HG03432 (cell line): ENCODE results near the gene TGFB1.
"Not testable (repeated sequence)": the region's sequence is repeated elsewhere in the genome, so short reads cannot be mapped to it uniquely, and the experiment has no call there.

Source experiments
- ATAC-seq: cut with Tn5 transposase; IDR thresholded peaks from one replicate; pipeline ENCODE4 v1.9.1; 2021; ENCODE audit warnings: mild to moderate bottlenecking, moderate library complexity; ENCODE audit not compliant: unreplicated experiment

Gene TGFB1

GRCh38 chr19:41353466-41354342, at the start of gene TGFB1:
Gene TGFB1, minus strand, starts transcription at chr19:41353922. Its CDS starts 878 bp downstream, at chr19:41353044.
- peak; percentile 48 for ATAC-seq

GRCh38 chr19:41402010-41402409, 48.3 kb upstream of the TGFB1 start:
- no peak for ATAC-seq

- ATAC-seq: no peak
Measured at GRCh38 chr19:41401483-41401882, 47.8 kb upstream of the TGFB1 start.

- ATAC-seq: no peak
Measured at GRCh38 chr19:41399525-41399924, 45.8 kb upstream of the TGFB1 start.

- ATAC-seq: no peak
Measured at GRCh38 chr19:41399091-41399490, 45.4 kb upstream of the TGFB1 start.

- no peak for ATAC-seq
Measured at GRCh38 chr19:41398598-41398997, 44.9 kb upstream of the TGFB1 start.

- ATAC-seq: no peak
Measured at GRCh38 chr19:41398050-41398418, 44.3 kb upstream of the TGFB1 start.

GRCh38 chr19:41397086-41398049, 43.6 kb upstream of the TGFB1 start, which contains the start of the genes BCKDHA and EXOSC5:
Gene BCKDHA, plus strand, starts transcription at chr19:41397818. Its CDS starts 10 bp downstream, at chr19:41397828.
Gene EXOSC5, minus strand, starts transcription at chr19:41397359. Its CDS starts 31 bp downstream, at chr19:41397328.
- ATAC-seq: peak; percentile 89

- no peak for ATAC-seq
Measured at GRCh38 chr19:41395355-41395754, 41.6 kb upstream of the TGFB1 start.

GRCh38 chr19:41392775-41393174, 39.1 kb upstream of the TGFB1 start:
- no peak for ATAC-seq

- no peak for ATAC-seq
Measured at GRCh38 chr19:41391618-41392017, 37.9 kb upstream of the TGFB1 start.

GRCh38 chr19:41386442-41386841, 32.7 kb upstream of the TGFB1 start:
- ATAC-seq: no peak

- no peak for ATAC-seq
Measured at GRCh38 chr19:41384351-41384750, 30.6 kb upstream of the TGFB1 start.

GRCh38 chr19:41381536-41381935, 27.8 kb upstream of the TGFB1 start:
- ATAC-seq: not testable (repeated sequence)

- ATAC-seq: peak; percentile 70
Measured at GRCh38 chr19:41377977-41378709, 24.4 kb upstream of the TGFB1 start.

- no peak for ATAC-seq
Measured at GRCh38 chr19:41376998-41377365, 23.3 kb upstream of the TGFB1 start.

- no peak for ATAC-seq
Measured at GRCh38 chr19:41376241-41376997, 22.7 kb upstream of the TGFB1 start, which contains the start of gene TMEM91. Gene TMEM91, plus strand, starts transcription at chr19:41376533. Its CDS starts 1,777 bp downstream, at chr19:41378310.

GRCh38 chr19:41373993-41374392, 20.3 kb upstream of the TGFB1 start:
- ATAC-seq: no peak

- no peak for ATAC-seq
Measured at GRCh38 chr19:41372501-41372900, 18.8 kb upstream of the TGFB1 start.

- ATAC-seq: no peak
Measured at GRCh38 chr19:41371541-41371940, 17.8 kb upstream of the TGFB1 start.
